Stimulated activated CD4-positive, alpha-beta T cell treated with anti-CD3 and anti-CD28 coated beads, Interleukin-2, amount 100 ng/mL, for 48 hours (primary cell): ENCODE data around the gene KLHL21.
"Not testable (repeated sequence)": the region's sequence is repeated elsewhere in the genome, so short reads cannot be mapped to it uniquely, and the experiment has no call there.

Source experiments
- DNase-seq, 2 donors: peaks; one replicate each; pipeline ENCODE4 v3.0.0-alpha.2; 2020

KLHL21 gene

GRCh38 chr1:6581561-6582305 is 20.9 kb downstream of the KLHL21 start:
- DNase-seq = no peak

GRCh38 chr1:6580593-6581409 is 21.9 kb downstream of the KLHL21 start:
- DNase-seq = no peak

DNA sequence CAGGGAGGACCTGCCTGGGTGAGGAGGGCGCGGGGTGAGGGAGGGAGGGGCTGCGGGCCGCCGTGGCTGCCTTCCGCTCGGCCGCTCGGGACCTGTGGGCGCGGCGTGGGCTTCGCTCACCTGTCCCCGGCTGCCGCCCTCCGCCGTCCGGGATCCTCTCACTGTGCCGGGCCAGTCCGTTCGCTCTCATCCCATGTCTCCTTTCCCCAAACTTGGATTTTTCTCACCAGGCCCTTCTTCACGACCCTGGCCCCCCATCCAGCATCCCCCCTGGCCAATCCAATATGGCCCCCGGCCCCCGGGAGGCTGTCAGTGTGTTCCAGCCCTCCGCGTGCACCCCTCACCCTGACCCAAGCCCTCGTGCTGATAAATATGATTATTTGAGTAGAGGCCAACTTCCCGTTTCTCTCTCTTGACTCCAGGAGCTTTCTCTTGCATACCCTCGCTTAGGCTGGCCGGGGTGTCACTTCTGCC is 22.5 kb downstream of the KLHL21 start:
- no peak for DNase-seq

- DNase-seq = peak; percentile 95
These were observed 23.1 kb downstream of the KLHL21 start, which contains the start of gene ZBTB48 for GRCh38 chr1:6579374-6580118. Gene ZBTB48 (plus strand): TSS chr1:6579994. CDS start chr1:6580610, 616 bp downstream.

- DNase-seq = no peak
These were observed 23.9 kb downstream of the KLHL21 start for GRCh38 chr1:6578624-6579373.

- no peak for DNase-seq
These were observed 24.7 kb downstream of the KLHL21 start for GRCh38 chr1:6577831-6578525.

DNA sequence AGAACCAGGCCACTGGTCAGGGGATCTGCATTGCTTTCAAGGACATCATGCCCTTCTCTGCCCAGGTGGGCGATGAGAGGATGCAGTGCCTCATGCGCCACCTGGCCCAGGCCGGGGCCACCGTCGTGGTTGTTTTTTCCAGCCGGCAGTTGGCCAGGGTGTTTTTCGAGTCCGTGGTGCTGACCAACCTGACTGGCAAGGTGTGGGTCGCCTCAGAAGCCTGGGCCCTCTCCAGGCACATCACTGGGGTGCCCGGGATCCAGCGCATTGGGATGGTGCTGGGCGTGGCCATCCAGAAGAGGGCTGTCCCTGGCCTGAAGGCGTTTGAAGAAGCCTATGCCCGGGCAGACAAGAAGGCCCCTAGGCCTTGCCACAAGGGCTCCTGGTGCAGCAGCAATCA is 27.9 kb downstream of the KLHL21 start:
- no peak for DNase-seq

GRCh38 chr1:6574025-6574620 is 28.5 kb downstream of the KLHL21 start:
- DNase-seq = no peak

DNA sequence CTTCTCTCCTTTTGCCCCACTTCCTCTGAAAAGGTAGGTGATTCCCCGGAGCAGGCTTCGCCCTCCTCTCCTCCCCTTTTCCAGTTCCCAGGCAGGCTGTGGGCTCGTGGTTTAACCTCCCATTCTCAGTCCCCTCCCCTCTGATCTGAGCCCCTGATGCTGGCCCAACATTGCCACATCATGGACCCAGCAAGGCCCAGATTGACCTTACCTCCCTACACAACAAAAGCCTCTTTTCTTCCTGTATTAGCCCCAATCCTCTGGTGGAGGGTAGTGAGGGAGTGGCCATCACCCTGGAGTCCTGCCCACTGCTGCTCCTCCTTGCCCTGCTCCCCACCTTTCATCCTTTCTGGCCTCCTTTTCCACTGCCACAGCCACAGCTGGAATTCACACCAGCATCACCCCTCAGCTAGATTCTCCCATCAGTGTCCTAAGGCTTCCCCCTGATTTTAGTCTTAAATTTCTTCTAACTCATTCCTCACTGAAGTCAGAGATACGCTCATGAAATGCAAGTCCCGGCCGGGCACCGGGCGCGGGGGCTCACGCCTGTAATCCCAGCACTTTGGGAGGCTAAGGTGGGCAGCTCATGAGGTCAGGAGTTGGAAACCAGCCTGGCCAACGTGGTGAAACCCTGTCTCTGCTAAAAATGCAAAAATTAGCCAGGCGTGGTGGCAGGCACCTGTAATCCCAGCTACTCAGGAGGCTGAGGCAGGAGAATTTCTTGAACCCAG is 29.9 kb downstream of the KLHL21 start:
- DNase-seq = no peak

DNA sequence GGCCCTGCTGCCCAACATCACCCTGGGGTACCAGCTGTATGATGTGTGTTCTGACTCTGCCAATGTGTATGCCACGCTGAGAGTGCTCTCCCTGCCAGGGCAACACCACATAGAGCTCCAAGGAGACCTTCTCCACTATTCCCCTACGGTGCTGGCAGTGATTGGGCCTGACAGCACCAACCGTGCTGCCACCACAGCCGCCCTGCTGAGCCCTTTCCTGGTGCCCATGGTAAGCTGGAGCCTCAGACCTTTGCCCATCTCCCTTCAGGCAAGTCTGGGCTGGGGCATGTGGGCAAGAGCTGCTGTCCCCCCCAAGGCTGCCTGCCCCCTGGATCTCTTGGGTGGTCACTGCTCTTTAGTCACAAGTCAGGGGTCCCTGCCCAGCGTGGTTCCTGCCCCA is 31.7 kb downstream of the KLHL21 start:
- DNase-seq = no peak

GRCh38 chr1:6570100-6570499 is 32.6 kb downstream of the KLHL21 start:
- no peak for DNase-seq

- DNase-seq = no peak
These were observed 33.6 kb downstream of the KLHL21 start for GRCh38 chr1:6569033-6569432.

- no peak for DNase-seq
These were observed 42.4 kb downstream of the KLHL21 start for GRCh38 chr1:6560267-6560666.

GRCh38 chr1:6559161-6559560 is 43.5 kb downstream of the KLHL21 start:
- not testable (repeated sequence) for DNase-seq

DNA sequence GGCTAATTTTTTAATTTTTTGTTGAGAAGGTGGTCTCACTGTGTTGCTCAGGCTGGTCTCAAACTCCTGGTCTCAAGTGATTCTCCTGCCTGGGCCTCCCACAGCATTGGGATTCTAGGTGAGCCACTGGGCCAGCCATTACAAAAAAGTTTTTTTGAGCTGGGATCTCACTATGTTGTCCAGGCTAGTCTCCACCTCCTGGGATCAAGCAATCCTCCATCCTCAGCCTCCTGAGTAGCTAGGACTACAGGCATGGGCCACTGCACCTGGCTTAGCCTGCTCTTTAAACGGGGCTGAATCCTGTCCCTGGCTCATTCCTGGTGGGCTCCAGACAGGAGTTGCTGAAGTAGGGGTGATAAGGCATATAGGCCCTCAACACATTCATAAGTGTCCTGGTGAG is 45.1 kb downstream of the KLHL21 start:
- no peak for DNase-seq

DNA sequence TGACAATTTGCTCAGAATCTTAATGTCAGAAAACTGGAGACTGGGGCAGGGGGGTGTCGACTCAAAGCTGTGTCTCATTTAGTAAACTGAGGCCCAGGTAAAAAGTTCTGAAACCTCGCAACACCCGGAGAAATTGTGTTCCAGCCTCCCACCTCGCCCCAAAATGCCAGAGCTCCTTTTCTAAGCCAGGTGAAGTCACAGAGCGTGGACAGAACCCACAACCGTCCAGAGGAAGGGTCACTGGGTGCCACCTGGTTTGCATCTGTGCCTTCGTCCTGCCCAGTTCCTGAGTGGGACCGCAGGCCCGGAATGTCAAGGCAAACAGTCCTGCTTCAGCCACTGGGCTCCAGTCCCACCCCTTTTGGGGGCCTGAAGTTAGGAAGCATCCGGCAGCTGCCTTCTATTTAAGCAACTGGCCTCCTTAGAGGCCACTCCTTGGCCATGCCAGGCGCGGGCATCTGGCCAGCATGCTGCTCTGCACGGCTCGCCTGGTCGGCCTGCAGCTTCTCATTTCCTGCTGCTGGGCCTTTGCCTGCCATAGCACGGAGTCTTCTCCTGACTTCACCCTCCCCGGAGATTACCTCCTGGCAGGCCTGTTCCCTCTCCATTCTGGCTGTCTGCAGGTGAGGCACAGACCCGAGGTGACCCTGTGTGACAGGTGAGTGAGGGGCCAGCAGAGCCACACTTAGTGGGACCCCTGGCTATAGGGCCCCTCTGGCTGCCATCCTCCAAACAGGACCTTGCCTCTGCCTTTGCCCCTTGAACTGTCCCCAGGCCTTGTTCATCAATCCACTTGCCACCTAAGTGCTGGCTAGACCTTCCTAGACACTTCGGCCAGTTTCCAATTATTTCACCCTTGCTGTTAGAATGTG is 47.5 kb downstream of the KLHL21 start, which contains the start of gene TAS1R1:
Gene TAS1R1 (plus strand): TSS at position 401 of the 872 bp plus-strand sequence. CDS start 67 bp downstream, at position 468.
- no peak for DNase-seq

- peak; percentile 94 to 96 for DNase-seq
These were observed 48.4 kb downstream of the KLHL21 start, which contains the start of gene NOL9 for GRCh38 chr1:6554031-6554906. Gene NOL9 (minus strand): TSS chr1:6554513. CDS start chr1:6554502, 11 bp downstream.

GRCh38 chr1:6547301-6547700 is 55.4 kb downstream of the KLHL21 start:
- no peak for DNase-seq
